ENCODE measurements around the gene ARHGEF10L.

ARHGEF10L gene

DNA sequence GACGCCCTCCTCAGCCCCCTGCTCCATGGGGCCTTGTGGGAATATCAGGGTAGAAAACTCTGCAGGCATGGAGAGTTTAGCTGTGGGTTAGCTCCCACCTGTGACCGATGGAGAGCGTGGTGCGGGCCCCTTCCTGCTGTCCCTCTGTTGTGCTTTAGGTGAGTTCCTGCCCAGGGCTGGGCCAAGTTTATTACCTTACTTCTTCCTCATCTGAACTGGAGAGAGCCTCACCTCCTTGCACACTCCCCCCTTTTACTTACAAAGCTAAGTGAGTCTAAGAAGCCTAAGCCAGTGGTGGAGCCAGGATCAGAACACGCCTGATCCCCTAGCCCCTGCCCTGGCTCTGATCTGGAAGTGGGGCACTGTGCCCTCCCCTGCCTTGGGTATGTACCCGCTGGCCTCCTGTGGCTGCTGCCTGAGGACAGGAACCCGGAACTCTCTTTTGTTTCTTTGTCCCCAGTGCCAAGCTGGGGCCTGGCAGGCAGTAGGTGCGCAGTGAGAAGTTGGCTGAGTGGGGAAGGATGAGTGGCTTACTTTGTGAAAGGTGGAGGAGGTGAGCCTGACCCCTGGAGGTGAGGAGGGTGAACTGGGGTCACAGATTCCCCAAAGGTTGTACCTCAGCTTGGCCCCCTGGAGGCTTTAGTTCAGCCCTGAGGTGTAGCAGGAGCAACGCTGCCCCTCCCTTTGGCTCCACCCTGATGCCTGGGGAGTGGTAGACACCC is 32.9 kb downstream of the ARHGEF10L start:
- DNase-seq = no peak

DNA sequence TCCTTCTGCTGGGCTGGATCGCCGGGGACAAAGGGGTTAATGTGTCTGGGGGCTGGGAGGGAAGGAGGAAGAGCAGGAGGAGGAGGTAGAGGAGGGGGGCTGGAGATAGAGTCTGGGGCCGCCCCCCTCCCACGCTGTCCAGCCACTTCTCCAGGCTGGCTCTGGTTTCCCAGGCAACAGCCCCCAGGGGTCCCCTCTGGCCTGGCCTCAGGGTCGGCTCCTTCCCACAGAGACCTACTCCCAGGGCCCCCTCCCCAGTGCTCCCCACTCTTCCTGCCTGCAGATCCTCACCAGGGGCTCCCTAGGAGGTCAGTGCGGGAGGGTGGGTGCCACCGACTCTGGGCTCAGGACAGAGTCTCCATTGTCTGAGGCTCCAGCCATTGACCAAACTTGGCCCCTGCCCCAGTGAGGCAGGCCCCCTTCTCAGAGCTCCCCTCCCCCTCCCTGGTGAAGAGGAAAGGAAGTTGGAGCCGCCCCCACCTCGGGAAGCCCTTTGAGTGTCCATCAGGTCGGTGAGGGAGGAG is 34.1 kb downstream of the ARHGEF10L start:
- DNase-seq = no peak

DNA sequence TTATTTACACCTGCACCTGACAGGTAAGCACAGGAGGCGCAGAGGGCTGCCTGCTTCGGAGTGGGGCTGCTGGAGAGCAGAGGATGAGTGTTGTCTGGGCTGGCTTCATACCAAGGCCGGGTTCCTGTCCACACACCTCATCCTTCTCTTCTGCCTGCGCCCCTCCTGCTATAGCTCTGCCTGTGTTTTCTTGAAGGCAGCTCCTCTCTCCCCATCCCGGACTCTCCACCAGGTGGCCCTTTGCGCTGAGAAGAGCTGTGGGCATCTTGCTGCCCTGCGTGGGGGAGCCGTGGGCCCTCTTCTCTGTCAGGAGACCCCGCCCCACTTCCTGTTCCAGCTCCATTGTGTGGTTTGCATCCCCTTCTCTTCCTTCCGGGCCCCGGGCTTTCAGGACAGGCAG is 35.0 kb downstream of the ARHGEF10L start:
- no peak for DNase-seq

DNA sequence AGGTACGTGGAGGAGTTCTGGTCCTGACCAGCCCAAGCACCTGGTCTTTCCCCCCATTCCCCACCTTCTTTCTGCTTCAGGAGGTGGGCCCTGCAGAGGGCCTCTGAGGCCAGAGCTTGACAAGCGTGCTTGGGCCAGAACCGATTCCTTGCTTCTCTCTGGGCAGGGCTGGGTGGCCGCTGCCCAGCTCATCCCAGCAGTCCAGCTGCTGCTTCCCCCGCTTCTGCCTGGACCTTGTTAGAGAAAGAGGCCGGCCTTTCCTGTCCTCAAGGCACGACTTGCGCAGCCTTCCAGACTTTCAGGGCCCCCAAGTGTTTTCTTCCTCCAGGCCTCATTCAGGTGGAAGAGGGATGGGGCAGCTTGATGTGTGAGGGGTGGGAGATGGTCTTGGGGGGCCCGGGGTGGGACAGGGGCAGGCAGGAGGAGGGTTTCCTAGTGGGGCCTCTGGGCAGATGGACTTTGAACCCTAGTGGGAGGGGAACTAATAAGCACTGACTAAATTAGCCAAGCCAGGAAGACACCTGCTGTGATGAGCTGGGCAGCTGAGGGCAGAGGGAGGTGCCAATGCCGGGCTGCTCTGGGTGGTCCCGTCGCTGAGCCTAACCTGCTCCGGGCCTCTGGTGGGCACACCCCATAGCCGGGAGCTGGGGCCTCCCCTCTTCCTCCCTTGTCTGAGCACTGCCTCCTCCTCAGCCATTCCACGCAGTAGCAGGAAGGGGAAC is 36.5 kb downstream of the ARHGEF10L start:
- no peak for DNase-seq

DNA sequence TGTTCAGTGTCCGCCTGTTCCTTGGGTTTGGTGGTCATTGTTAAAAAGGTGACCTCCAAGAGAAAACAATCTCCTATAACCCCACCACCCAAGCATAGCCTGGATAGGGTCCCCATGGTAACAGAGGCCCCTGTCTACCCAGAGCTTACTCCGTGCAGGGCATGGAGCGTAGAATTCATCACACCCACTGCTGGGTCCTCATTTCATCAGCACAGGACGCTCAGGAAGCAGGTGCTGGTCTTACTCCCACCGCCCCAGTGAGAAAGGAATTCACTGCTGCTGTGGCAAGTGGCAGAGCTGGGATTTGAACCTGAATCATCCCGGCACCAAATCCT is 37.0 kb downstream of the ARHGEF10L start:
- no peak for DNase-seq

DNA sequence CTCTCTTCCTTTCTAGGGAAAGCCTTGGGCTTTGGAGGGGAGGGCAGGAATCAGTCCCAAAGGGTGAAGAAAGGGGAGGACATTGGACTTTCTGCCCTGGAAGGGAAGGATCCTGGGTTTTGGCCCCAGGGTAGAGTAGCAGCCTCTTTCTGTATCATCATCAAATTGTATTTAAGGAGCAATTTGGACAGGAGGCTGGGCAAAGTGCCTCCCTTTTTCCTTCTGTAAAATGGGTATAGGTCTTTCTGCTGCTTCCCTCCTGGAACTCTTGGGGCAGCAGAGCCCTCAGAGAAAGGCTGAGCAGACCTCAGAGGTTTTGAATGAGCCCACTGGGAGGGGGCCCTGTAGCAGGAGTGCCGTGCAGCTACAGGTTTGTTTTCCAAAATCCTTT is 38.4 kb downstream of the ARHGEF10L start:
- no peak for DNase-seq

DNA sequence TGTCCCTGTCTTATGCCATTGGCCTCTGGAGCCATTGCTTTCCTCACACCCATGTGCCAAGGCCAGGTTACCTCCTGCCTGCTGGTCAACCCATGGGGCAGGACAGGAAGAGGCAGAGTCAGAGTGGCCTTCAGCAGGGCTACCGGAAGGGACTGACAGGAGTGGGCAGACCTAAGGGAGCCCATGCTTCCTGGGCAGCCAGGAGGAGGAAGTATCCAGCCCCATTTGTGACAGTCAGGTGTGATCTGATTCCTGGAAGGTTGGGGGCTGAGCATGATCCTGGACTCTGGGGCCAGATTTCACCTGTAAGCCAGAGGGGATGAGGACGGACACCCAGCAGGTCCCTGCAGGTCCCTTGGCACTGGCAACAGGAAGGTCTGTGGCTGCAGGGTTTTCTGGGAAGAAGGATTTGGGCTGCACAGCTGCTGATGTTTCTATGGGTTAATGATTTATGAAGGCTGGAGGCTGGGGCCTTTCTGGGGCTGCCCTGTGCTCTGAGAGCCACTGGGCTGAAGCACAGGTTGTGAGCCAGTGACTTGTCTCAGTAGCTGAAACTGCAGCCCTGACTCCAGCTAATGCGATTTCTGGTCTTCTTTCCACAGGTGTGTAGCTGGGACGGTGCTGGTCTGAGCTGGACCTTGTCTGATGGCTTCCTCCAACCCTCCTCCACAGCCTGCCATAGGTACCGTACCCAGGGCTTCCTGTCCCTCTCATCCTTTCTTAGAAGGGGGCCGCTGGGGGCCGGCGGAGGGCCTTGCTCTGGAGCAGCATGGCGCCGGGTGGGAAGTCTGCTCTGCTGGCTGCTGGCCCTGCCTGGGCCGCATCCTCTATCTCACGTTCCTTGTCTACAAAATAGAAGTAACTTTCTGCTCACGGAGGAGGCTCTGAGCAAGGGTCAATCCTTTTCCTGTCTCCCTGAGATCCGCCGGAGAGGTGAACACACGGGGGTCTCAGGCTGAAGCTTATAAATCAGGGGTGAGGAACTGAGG is 40.7 kb downstream of the ARHGEF10L start:
- DNase-seq = no peak

DNA sequence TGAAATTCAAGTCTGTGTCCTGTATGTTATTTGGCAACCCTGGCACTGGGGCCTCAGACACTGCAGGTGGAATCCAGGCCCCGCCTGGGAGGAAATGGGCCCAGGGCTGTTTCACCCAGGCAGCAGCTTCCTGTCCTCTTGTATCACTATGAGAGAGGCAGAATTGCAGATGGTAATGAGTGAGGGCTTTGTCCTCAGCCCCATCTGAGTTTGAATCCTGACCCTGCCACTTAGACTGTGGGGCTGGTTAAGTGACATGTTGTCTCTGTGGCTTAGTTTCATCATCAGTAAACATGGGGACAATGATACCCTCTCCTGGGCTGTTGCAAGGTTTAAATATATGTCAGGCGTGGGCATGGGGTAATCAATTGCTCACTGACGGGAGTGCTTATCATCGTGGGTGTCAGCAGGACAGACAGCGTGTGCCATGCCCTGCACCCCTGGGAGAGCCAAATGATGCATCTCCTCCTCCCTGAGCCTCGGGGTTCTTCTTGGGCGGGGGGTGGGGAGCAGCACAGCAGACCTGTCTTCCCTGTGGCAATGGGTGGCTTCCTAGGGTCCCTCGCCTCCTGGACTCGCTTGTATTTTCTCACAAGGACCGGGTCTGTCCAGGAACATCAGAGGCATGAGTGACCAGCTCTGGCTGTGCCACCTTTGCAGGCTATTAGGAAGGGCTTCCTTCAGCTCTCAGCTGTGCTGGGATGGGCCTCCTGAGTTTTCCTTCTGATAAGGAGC is 42.1 kb downstream of the ARHGEF10L start:
- no peak for DNase-seq

DNA sequence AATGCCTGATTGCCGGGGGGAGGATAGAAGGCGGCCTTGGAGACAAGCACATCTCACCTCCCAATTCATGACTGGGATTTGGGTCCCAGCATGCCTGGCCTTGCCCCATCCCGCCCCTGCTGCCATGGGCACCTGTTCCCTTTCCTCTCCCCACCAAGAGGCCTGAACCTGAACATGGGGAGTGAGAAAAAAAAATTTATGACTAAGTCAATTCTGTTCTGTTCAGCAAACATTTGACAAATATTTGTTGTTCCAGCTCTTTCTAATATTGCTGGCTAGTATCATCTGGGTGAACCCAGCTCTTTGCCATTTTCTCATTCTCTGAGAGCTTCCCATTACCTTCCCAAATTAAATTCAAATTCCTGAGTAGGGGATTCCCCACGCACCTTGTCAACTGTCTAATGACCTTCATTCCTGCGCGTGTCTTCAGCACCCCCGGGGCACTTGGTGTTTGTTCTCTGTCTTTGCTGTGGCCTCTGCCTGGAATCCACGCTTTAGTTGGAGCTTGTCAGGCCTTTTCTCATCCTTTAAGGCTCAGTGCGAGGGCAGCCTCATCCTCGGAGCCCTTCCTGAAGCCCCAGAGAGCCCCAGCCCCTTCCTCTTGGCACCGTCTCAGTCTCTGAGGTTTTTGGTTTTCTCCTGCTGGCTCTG is 42.8 kb downstream of the ARHGEF10L start:
- DNase-seq = no peak

DNA sequence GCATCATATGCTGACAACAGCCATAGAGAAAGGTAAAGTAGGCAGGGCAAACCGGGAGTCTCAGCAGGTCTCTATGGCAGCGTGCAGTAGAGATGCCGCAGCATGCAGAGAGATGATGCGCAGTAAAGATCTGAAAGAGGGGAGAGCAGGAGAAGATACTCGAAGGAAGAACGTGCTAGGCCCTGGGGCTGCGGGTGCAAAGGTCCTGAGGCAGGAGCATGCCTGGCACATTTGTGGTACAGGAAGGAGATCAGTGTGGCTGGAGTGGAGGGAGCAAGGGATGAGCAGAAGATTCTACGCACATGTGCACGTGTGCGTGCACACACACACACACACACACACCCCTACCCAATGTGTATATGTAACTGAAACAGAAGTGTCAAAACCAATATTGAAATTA is 45.0 kb downstream of the ARHGEF10L start:
- DNase-seq = no peak

DNA sequence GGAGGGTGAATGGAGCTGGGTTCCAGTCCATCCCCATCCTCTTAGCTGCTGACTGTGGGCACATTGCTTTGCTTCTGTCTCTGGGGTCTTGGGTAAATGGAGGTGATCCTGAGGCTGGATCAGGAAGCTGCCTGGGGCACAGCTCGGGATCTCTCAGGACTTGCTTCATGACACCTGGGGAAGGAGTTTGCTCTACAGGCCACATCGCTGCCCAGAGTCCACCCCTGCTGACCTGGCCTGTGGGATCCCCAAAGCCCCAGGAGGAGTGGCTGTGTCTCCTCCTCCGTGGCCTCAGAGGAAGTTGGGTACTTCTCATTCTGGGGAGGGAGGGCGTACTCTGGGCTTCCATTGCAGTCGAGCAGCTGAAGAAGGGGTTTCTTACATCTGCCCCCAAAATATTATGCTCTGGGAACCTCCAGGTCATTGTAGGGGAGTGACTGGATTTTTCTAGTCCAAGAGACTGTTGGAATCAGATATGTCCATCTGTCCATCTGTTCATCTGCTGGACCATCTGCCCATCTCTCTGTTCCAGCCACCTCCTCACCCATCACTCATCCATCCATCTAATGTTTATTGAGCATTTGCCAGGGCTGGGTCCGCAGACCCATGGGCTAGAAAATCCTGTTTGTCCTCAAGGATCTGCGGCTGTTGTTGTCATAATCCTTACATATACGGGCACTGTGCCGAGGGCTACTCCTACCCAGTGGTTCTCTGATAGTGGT is 45.9 kb downstream of the ARHGEF10L start:
- DNase-seq = no peak

DNA sequence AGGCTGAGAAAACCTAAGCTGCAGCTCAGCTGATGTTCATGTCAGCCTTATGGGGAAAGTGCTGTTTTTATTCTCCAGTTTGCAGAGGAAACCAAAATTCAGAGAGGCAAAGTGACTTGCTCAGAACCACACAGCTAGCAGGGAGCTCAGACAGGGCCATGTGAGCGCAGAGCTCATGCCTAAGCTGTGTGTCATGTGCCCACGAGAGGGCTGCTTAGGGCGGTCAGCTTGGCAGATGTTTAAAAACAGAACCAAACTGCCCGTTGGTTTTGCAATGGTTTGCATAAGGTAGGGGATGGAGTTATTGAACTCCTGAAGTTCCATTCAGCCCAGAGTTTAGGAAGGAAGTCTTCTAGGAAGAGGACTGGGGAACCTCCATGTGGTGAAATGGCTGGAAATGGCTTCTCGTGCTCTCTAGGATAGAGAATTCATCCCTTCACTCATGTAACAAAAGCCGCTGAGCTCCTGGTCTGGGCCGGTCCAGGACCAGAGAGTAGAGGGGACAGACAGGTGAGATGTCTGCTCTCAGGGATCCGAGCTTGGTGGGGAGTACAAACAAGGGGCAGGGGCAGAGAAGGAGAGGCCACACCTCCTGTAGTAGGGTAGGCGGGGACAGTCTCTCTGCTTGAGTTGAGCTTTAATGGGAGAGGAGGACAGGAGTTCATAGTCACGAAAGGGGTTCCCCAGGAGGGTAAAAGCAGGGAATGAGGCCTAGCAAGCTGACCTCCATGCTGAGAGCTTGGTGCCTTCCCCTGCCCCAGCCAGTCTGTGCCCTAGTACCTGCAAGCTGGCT is 46.9 kb downstream of the ARHGEF10L start:
- DNase-seq = no peak

DNA sequence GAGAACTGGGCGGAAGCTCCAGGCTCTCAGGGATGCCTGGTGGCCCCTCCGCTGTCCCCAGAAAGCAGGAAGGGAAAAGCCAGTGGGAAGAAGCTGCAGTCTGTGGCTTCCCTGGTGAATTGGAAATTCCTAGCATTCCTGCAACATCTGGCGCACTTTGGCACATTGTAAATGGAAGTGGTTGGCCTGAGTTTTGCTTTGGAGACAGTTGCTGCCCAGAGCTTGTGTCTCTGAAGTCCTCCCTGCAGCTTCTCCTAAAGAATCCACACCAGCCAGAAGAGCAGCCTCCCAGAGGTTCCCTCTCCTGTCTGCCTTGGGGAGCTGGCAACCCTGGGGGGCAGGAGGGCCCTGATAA is 48.2 kb downstream of the ARHGEF10L start:
- DNase-seq = no peak

DNA sequence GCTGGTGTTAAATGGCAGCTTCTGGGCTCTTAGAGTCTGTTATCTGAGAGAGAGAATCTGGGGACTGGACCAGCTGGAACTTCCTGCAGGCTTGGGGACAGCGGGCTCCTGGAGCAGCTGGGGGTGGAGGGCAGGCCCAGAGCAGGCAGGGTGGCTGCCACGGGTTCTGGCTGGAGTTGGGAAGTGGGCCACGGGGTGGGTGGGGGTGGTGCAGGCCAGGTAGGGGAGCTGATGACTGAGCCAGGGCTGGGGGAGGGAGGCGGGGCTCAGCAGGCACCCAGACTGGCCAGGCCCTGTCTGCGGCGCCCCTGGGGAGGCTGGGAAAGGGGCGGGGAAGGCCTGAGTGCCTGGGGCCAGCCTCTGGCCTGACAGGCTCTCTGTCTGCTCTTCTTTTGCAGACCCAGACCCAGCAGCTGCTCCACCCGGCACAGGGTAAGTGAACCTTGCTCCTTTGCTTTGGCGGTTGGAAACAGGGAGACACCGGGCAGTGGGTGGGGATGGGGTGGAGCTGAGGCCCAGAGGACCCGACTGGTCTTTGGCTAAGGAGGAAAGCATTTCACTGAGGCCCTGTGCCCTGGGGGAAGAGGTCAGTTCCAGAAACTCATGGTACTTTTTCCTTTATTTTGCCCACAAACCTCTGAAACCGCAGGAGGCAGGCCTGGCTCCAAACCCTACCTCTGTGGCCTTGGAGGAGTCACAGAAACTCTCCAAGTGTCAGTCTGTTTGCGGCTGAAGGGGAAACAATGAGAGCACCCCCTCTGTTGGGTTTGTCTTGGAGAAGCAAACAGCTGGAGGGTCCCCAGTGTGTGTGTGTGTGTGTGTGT is 48.8 kb downstream of the ARHGEF10L start:
- DNase-seq = no peak

DNA sequence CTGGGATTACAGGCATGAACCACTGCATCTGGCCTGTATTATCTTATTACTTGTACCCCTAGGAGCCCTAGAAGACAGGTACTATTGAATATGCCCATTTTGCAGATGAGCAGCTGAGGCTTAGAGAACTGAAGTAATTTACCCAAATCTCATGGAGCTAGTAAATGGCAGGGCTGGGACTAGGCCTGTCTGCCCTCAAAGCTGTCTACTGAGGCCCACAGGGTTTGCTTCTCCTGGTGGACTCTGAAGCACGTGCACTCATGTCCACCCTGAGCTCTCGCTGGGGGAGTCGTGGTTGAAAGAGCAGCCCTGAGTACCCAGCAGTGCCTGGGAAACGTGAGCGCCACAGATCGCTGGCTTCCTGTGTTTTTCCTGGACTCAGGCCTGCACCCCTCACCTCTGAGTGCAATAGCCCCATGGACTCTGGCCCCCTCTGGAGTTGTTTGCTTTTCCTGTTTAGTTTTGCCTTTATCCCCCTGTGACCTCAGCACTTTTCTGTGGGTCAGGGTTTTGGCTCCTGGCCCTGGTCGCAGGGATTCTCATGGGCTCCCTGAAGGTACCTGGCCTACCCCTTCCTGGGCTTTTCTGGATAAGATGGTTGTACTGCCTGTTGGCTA is 52.4 kb downstream of the ARHGEF10L start:
- no peak for DNase-seq

DNA sequence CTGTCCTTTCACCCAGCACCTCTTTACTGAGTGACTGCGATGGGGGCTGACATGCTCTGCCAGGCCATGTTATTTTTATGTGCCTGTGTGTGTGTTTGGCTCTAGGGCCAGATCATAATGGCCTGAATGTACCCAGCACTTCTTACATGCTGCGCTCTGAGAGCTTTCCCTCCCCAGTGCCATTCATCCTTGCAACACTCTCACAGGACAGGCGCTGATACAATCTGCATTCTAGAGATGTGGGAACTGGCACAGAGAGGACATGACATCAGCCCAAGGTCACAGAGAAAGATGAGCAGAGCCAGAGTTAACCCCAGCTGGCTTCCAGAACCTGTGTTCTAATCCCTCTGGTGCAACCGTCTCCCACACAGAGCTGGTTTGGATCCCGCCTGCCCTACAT is 54.5 kb downstream of the ARHGEF10L start:
- no peak for DNase-seq

DNA sequence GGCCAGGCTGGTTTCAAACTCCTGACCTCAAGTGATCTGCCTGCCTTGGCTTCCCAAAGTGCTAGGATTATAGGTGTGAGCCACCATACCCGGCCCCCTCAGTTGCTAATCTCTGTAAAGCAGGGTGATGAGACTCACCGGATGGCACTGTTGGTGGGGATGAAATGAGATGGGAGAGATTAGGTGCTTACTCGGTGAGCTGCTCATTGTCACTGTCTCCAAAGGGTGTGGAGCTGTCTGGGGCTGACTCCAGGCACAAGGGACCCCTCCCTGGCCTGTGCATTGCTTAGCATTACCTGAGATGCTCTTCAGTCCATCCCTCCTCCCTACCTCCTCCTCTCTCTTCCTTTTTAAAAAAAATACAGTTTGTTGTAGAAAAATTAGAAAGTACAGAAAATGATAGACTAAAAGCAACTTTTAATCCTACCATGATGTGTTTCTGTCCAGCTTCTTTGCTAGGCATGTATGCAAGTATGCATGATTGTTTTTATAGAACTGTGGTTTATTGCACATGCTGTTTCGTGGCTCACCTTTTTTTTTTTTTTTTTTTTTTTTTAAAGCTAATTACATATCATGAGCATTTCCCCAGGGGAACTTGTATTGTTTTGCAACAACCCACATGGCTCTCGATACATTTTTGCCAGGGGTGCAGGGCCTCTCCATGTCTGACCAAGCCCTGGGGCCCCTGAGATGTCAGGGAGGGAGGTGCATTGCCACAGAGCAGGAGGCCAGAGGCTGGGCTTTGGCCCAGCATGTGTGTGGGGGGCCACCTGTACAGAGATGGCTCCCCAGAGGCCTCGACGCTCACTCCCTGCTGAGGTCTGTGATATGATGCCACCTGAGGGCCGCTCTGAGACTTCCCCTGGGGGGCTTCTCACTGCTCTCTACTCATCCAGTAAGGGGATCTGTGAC is 55.4 kb downstream of the ARHGEF10L start:
- no peak for DNase-seq

DNA sequence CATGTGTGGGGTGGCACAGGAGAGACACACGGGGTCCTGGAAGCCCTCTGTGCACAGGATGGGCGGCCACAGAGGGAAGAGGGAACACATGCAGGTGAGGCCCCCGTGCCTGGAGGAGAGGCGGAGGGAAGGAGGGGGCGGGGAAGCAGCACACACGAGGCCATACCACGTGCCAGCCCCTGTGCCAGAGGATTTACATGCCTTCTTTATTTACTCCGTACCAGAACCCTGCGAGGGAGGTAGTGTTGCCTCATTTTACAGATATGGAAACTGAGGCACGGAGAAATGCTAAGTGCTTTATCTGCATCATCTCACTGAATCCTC is 56.1 kb downstream of the ARHGEF10L start:
- no peak for DNase-seq
